MM.1S (cell line): ENCODE data around the gene SYNE3.
A peak's percentile ranks its signal among the peaks of the same experiment; 100 is the strongest.

ENCODE experiments used
- DNase-seq: peaks from one replicate; pipeline ENCODE4 v3.0.0-alpha.2; 2015
- H2AFZ ChIP-seq: fragments of 300-600 bp; sonication (generic); 2 replicates; pipeline ENCODE4 v1.6.0; 2016; ENCODE audit warnings: antibody characterized with exemption, low read length
- H3F3A ChIP-seq: fragments of 300-600 bp; sonication (generic); 2 replicates; pipeline ENCODE4 v1.6.1; 2016; ENCODE audit warnings: mild to moderate bottlenecking, antibody characterized with exemption, low read length, moderate library complexity, mixed read lengths; ENCODE audit not compliant: insufficient read depth
- H3K27ac ChIP-seq: fragments of 300-600 bp; sonication (generic); 2 replicates; pipeline ENCODE4 v1.5.1; 2016; ENCODE audit warnings: mild to moderate bottlenecking, low read length
- H3K27me3 ChIP-seq: fragments of 300-600 bp; sonication (generic); replicated peaks from 2 replicates; pipeline ENCODE4 v1.6.0; 2016; ENCODE audit warnings: low read length; ENCODE audit not compliant: insufficient read depth
- H3K36me3 ChIP-seq: fragments of 300-600 bp; sonication (generic); replicated peaks from 2 replicates; pipeline ENCODE4 v1.6.1; 2016; ENCODE audit warnings: mild to moderate bottlenecking, low read length, mixed read lengths; ENCODE audit not compliant: insufficient read depth
- H3K4me1 ChIP-seq: fragments of 300-600 bp; sonication (generic); 2 replicates; pipeline ENCODE4 v1.6.1; 2016; ENCODE audit warnings: low read length, mixed read lengths
- H3K4me2 ChIP-seq: fragments of 300-600 bp; sonication (generic); 2 replicates; pipeline ENCODE4 v1.6.0; 2016; ENCODE audit warnings: low read depth, low read length
- H3K4me3 ChIP-seq: fragments of 300-600 bp; sonication (generic); 2 replicates; pipeline ENCODE4 v1.5.1; 2016; ENCODE audit warnings: low read length, mixed read lengths
- H3K79me2 ChIP-seq: fragments of 300-600 bp; sonication (generic); 2 replicates; pipeline ENCODE4 v1.6.1; 2016; ENCODE audit warnings: mixed run types, low read length, mixed read lengths
- H3K9ac ChIP-seq: fragments of 300-600 bp; sonication (generic); 2 replicates; pipeline ENCODE4 v1.6.1; 2016; ENCODE audit warnings: low read length, mixed read lengths
- H3K9me2 ChIP-seq: fragments of 300-600 bp; sonication (generic); replicated peaks from 2 replicates; pipeline ENCODE4 v1.6.1; 2016; ENCODE audit warnings: mild to moderate bottlenecking, low read length, mixed read lengths; ENCODE audit not compliant: insufficient read depth
- H3K9me3 ChIP-seq: fragments of 300-600 bp; sonication (generic); replicated peaks from 2 replicates; pipeline ENCODE4 v1.6.1; 2016; ENCODE audit warnings: mild to moderate bottlenecking, low read length, mixed read lengths; ENCODE audit not compliant: insufficient read depth
- H4K20me1 ChIP-seq: fragments of 300-600 bp; sonication (generic); 2 replicates; pipeline ENCODE4 v1.6.1; 2016; ENCODE audit warnings: mild to moderate bottlenecking, low read length, moderate library complexity, mixed read lengths; ENCODE audit not compliant: insufficient read depth
- EZH2 ChIP-seq: fragments of 300-600 bp; sonication (generic); optimal IDR thresholded peaks from 2 replicates; pipeline ENCODE3; 2017; ENCODE audit warnings: low read depth, mild to moderate bottlenecking, antibody characterized with exemption, low read length, mixed read lengths
- EZH2phosphoT487 ChIP-seq: fragments of 300-600 bp; sonication (generic); IDR thresholded peaks from 2 replicates; pipeline ENCODE4 v1.6.1; 2018; ENCODE audit warnings: antibody characterized with exemption, low read length
- TF ChIP-seq, protein P1 (sequence below): fragments of 300-600 bp; sonication (generic); IDR thresholded peaks from 2 replicates; pipeline ENCODE4 v1.5.1; 2016; ENCODE audit warnings: antibody characterized with exemption, low read length, mixed read lengths

SYNE3 gene

GRCh38 chr14:95490727-95491451 lies 25.6 kb downstream of the SYNE3 start:
- peaks cover 82% of the 10 kb centered on the region for H3K79me2 ChIP-seq
- no peak overlapping the region for H3K4me3 ChIP-seq
- peaks cover 46% of the 10 kb centered on the region for H3K4me1 ChIP-seq
- no peaks in the 10 kb centered on the region for H3K9me2 ChIP-seq
- no peak for DNase-seq
- H3K27me3 ChIP-seq = no peaks in the 10 kb centered on the region
- H3K9me3 ChIP-seq = no peaks in the 10 kb centered on the region
- H3K9ac ChIP-seq = no peak overlapping the region
- H2AFZ ChIP-seq = no peak overlapping the region
- TF ChIP-seq, protein P1, sequence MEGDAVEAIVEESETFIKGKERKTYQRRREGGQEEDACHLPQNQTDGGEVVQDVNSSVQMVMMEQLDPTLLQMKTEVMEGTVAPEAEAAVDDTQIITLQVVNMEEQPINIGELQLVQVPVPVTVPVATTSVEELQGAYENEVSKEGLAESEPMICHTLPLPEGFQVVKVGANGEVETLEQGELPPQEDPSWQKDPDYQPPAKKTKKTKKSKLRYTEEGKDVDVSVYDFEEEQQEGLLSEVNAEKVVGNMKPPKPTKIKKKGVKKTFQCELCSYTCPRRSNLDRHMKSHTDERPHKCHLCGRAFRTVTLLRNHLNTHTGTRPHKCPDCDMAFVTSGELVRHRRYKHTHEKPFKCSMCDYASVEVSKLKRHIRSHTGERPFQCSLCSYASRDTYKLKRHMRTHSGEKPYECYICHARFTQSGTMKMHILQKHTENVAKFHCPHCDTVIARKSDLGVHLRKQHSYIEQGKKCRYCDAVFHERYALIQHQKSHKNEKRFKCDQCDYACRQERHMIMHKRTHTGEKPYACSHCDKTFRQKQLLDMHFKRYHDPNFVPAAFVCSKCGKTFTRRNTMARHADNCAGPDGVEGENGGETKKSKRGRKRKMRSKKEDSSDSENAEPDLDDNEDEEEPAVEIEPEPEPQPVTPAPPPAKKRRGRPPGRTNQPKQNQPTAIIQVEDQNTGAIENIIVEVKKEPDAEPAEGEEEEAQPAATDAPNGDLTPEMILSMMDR = no peak
- no peak for TF ChIP-seq EZH2
- TF ChIP-seq EZH2phosphoT487 = no peak
- H3F3A ChIP-seq = peaks cover 15% of the 10 kb centered on the region
- no peaks in the 10 kb centered on the region for H4K20me1 ChIP-seq
- H3K4me2 ChIP-seq = no peak overlapping the region
- no peak overlapping the region for H3K27ac ChIP-seq
- no peaks in the 10 kb centered on the region for H3K36me3 ChIP-seq

DNA sequence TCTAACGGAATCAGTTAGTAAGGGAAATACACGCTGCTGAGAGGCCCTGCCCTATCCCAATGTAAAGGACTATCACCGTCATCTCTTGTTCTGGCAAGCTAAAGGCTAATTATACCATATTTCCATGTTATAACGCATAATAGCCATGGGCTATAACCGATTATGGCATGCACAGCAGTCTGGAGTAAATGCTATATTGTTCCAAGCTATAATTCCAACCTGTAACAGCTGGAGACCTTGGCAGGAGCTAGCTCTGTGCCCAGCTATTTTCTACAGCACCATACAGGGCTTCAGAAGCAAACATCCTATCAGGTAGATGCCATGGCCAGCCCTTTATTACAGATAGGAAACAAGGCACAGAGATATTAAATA lies 26.3 kb downstream of the SYNE3 start:
- TF ChIP-seq EZH2phosphoT487 (no peak), EZH2 (no peak)
- TF ChIP-seq, protein P1 = no peak
- peaks cover 39% of the 10 kb centered on the region for H3K4me1 ChIP-seq
- no peak overlapping the region for H3K27ac ChIP-seq
- no peaks in the 10 kb centered on the region for H3K27me3 ChIP-seq
- H2AFZ ChIP-seq = no peak overlapping the region
- no peak overlapping the region for H3K9ac ChIP-seq
- no peaks in the 10 kb centered on the region for H4K20me1 ChIP-seq
- H3F3A ChIP-seq = peaks cover 15% of the 10 kb centered on the region
- DNase-seq = no peak
- no peaks in the 10 kb centered on the region for H3K9me2 ChIP-seq
- peaks cover 82% of the 10 kb centered on the region for H3K79me2 ChIP-seq
- no peaks in the 10 kb centered on the region for H3K9me3 ChIP-seq
- H3K4me2 ChIP-seq = no peak overlapping the region
- H3K4me3 ChIP-seq = no peak overlapping the region
- H3K36me3 ChIP-seq = no peaks in the 10 kb centered on the region

DNA sequence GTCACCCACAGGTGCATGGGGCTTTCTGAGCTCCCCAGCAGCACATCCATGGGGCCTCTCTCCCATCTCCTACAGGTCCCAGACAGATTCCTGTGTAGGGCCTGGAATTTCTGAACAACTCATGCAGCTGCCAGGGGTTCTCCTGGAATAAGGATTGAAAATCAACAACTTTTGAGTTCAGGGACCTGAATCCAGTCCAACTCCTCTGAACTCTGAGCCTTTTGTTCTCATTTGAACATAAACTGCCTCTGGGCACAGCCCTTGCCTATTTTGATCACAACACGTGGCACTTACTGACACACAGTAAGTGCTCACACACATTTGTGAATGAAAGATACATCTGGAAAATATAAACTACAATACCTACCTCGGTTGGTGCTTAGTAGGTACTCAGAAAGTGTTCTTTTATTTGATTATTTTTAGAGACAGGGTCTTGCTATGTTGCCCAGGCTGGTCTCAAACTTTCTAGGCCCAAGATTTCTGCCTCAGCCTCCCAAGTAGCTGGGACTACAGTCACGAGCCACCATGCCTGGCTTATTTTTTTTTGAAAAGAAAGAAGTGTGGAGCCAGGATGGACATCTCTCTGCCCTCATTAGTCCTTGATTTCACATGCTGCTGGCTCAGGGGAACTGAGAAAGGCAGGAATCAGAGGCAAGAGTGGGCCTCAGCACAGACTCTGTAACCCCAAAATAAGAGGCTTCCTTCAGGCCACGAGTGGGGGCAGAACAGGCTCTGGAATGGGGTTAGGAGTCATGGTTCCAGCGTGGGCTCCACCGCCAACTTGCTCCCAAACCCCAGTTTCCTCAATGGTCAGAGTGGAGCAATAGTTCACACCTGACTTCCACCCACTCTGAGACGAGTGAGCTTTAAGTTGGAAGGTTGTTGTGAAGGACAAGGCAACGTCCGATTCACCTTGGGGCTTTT lies 27.0 kb downstream of the SYNE3 start:
- no peak overlapping the region for H3K4me3 ChIP-seq
- H2AFZ ChIP-seq = no peak overlapping the region
- no peaks in the 10 kb centered on the region for H3K36me3 ChIP-seq
- TF ChIP-seq, protein P1 = no peak
- no peak for TF ChIP-seq EZH2
- no peak for TF ChIP-seq EZH2phosphoT487
- no peaks in the 10 kb centered on the region for H4K20me1 ChIP-seq
- H3K9ac ChIP-seq = no peak overlapping the region
- H3K4me1 ChIP-seq = peaks cover 39% of the 10 kb centered on the region
- H3K4me2 ChIP-seq = no peak overlapping the region
- DNase-seq = no peak
- peak overlapping the region; percentile 64; the same call in 1 of the 2 replicates for H3K27ac ChIP-seq
- H3F3A ChIP-seq = peaks cover 15% of the 10 kb centered on the region
- peaks cover 83% of the 10 kb centered on the region for H3K79me2 ChIP-seq
- H3K9me2 ChIP-seq = no peaks in the 10 kb centered on the region
- H3K9me3 ChIP-seq = no peaks in the 10 kb centered on the region
- no peaks in the 10 kb centered on the region for H3K27me3 ChIP-seq
